H1 (cell line): ENCODE measurements around the gene SV2C. TPM values are rescaled to one million over a fixed set of nuclear protein-coding genes. Genes with fewer than 3 reads are reported as not detected.

Experiments used
- CTCF ChIA-PET: fragments of 300-600 bp; sonication (Branson Sonifier 250); formaldehyde crosslinking; loops from one replicate; lab custom pipeline; 2021; ENCODE audit not compliant: partially characterized antibody; lab: Charles Lee
- POLR2A ChIA-PET: fragments of 300-600 bp; sonication (Branson Sonifier 250); formaldehyde crosslinking; loops from one replicate; lab custom pipeline; 2021; ENCODE audit warnings: inconsistent platforms; ENCODE audit not compliant: partially characterized antibody; lab: Charles Lee
- DNase-seq, 2 experiments: peaks; one replicate each; pipeline versions ENCODE4 v3.0.0 to v3.0.0-alpha.2; 2010 to 2022; ENCODE audit warnings: low spot score in 2 of 2, low read depth in 1 of 2, mixed read lengths in 1 of 2
- FAIRE-seq: peaks from 2 replicates; lab custom pipeline; 2011; peaks lifted over from hg19 to GRCh38; lab: Jason Lieb, UNC
- H2AFZ ChIP-seq: 2 replicates; pipeline ENCODE4 v1.8.1; 2012; ENCODE audit warnings: low read length, inconsistent platforms
- H2AK5ac ChIP-seq: 2 replicates; pipeline ENCODE4 v1.6.1; 2013; ENCODE audit warnings: low read depth, low read length
- H2BK120ac ChIP-seq: replicated peaks from 2 replicates; pipeline ENCODE3; 2013; ENCODE audit warnings: low read depth, low read length, inconsistent platforms
- H2BK12ac ChIP-seq: 2 replicates; pipeline ENCODE4 v1.6.1; 2013; ENCODE audit warnings: low read depth, low read length
- H2BK15ac ChIP-seq: 2 replicates; pipeline ENCODE4 v1.6.1; 2013; ENCODE audit warnings: low read length
- H2BK20ac ChIP-seq: 2 replicates; pipeline ENCODE4 v1.6.1; 2013; ENCODE audit warnings: low read length
- H2BK5ac ChIP-seq: 2 replicates; pipeline ENCODE4 v1.6.1; 2013; ENCODE audit warnings: low read depth, low read length
- H3K14ac ChIP-seq: 2 replicates; pipeline ENCODE4 v1.6.1; 2013; ENCODE audit warnings: inconsistent platforms; ENCODE audit not compliant: insufficient read length
- H3K18ac ChIP-seq: 2 replicates; pipeline ENCODE4 v1.6.1; 2013; ENCODE audit warnings: low read length; ENCODE audit errors: extremely low read depth
- H3K23ac ChIP-seq: 2 replicates; pipeline ENCODE4 v1.6.1; 2013; ENCODE audit warnings: inconsistent platforms; ENCODE audit not compliant: insufficient read length
- H3K23me2 ChIP-seq: 2 replicates; pipeline ENCODE4 v1.6.1; 2013; ENCODE audit warnings: low read depth, low read length
- H3K27ac ChIP-seq: 2 replicates; pipeline ENCODE4 v1.6.1; 2011; ENCODE audit warnings: low read depth, low read length, inconsistent platforms
- H3K27me3 ChIP-seq, 4 experiments: replicated peaks in 1 of 4; 1 replicate in 1 of 4; 2 replicates in 3 of 4; pipeline versions ENCODE4 v1.6.1 to v1.8.1; 2011 to 2013; ENCODE audit warnings: low read length in 3 of 4, mild to moderate bottlenecking in 3 of 4, inconsistent platforms in 2 of 4, mixed read lengths in 2 of 4, moderate library complexity in 1 of 4; ENCODE audit not compliant: control insufficient read depth in 3 of 4, insufficient read depth in 3 of 4; ENCODE audit errors: extremely low read depth in 1 of 4
- H3K36me3 ChIP-seq, 4 experiments: 2 replicates each; pipeline versions ENCODE4 v1.6.1 to v1.8.1; 2011 to 2013; ENCODE audit warnings: mild to moderate bottlenecking in 4 of 4, low read length in 3 of 4, moderate library complexity in 2 of 4, control low read depth in 1 of 4, inconsistent platforms in 1 of 4; ENCODE audit not compliant: insufficient read depth in 4 of 4, control insufficient read depth in 2 of 4
- H3K4ac ChIP-seq: replicated peaks from 2 replicates; pipeline ENCODE3; 2013; ENCODE audit warnings: low read length, low read depth, mixed read lengths, inconsistent platforms; ENCODE audit not compliant: insufficient read length
- H3K4me1 ChIP-seq, 4 experiments: replicated peaks in 1 of 4; 1 replicate in 1 of 4; 2 replicates in 3 of 4; pipeline versions ENCODE4 v1.6.1 to v1.8.1; 2011 to 2013; ENCODE audit warnings: low read length in 3 of 4, inconsistent platforms in 2 of 4, mixed read lengths in 1 of 4; ENCODE audit not compliant: insufficient read depth in 4 of 4, control insufficient read depth in 3 of 4
- H3K4me2 ChIP-seq, 2 experiments: 2 replicates each; pipeline versions ENCODE4 v1.6.1 to v1.8.1; 2011 to 2013; ENCODE audit warnings: low read depth in 2 of 2, low read length in 2 of 2, control low read depth in 1 of 2, inconsistent platforms in 1 of 2, mild to moderate bottlenecking in 1 of 2; ENCODE audit not compliant: insufficient read depth in 1 of 2
- H3K4me3 ChIP-seq, 4 experiments: fragments of 200-600, 300-600 bp in 1 of 4; sonication (generic), shearing (Covaris generic), sonication (Bioruptor Twin) in 1 of 4; 2 replicates each; pipeline versions ENCODE4 v1.5.1 to v1.8.1; 2011 to 2016; ENCODE audit warnings: low read length in 4 of 4, low read depth in 3 of 4, control low read depth in 2 of 4, inconsistent platforms in 2 of 4, mild to moderate bottlenecking in 2 of 4, mixed read lengths in 1 of 4, moderate library complexity in 1 of 4; ENCODE audit not compliant: insufficient read depth in 2 of 4; ENCODE audit errors: extremely low read depth in 1 of 4
- H3K56ac ChIP-seq: replicated peaks from 2 replicates; pipeline ENCODE3; 2013; ENCODE audit warnings: low read depth, mild to moderate bottlenecking, mixed read lengths, low read length, inconsistent platforms; ENCODE audit not compliant: insufficient read length
- H3K79me1 ChIP-seq: 2 replicates; pipeline ENCODE4 v1.6.1; 2013; ENCODE audit warnings: low read depth, low read length, control low read depth
- H3K79me2 ChIP-seq, 2 experiments: 2 replicates each; pipeline versions ENCODE4 v1.6.1 to v1.8.1; 2012 to 2013; ENCODE audit warnings: low read length in 2 of 2, mild to moderate bottlenecking in 2 of 2, inconsistent platforms in 1 of 2; ENCODE audit not compliant: insufficient read depth in 2 of 2, control insufficient read depth in 1 of 2
- H3K9ac ChIP-seq, 4 experiments: replicated peaks in 1 of 4; 1 replicate in 1 of 4; 2 replicates in 3 of 4; pipeline versions ENCODE4 v1.6.1 to v1.8.1; 2011 to 2013; ENCODE audit warnings: low read depth in 3 of 4, low read length in 3 of 4, control low read depth in 2 of 4, mild to moderate bottlenecking in 2 of 4, moderate library complexity in 2 of 4, inconsistent platforms in 1 of 4; ENCODE audit errors: extremely low read depth in 1 of 4
- H3K9me3 ChIP-seq, 2 experiments: 2 replicates each; pipeline versions ENCODE4 v1.6.1 to v1.8.1; 2012 to 2013; ENCODE audit warnings: mild to moderate bottlenecking in 2 of 2, moderate library complexity in 2 of 2, control low read depth in 1 of 2, inconsistent platforms in 1 of 2, low read depth in 1 of 2, low read length in 1 of 2, mixed read lengths in 1 of 2; ENCODE audit not compliant: insufficient read depth in 2 of 2
- H4K20me1 ChIP-seq, 2 experiments: replicated peaks in 1 of 2; 2 replicates each; pipeline versions ENCODE3 to v1.8.1; 2011 to 2013; ENCODE audit warnings: inconsistent platforms in 2 of 2, low read length in 2 of 2, mild to moderate bottlenecking in 1 of 2; ENCODE audit not compliant: insufficient read depth in 2 of 2, control insufficient read depth in 1 of 2
- H4K5ac ChIP-seq: 2 replicates; pipeline ENCODE4 v1.6.1; 2013; ENCODE audit warnings: low read length, low read depth, mixed read lengths, inconsistent platforms; ENCODE audit not compliant: insufficient read length
- H4K8ac ChIP-seq: 2 replicates; pipeline ENCODE4 v1.8.0; 2013; ENCODE audit warnings: mild to moderate bottlenecking, moderate library complexity, low read length, inconsistent platforms; ENCODE audit not compliant: insufficient read depth; ENCODE audit errors: extremely low read depth
- H4K91ac ChIP-seq: replicated peaks from 2 replicates; pipeline ENCODE3; 2013; ENCODE audit warnings: low read length, mixed read lengths, inconsistent platforms; ENCODE audit not compliant: insufficient read length
- CREB1 ChIP-seq: IDR thresholded peaks from 2 replicates; pipeline ENCODE4 v1.6.1; 2012; ENCODE audit warnings: inconsistent platforms
- KDM1A ChIP-seq: fragments of 200-600, 300-600 bp; sonication (generic); IDR thresholded peaks from 2 replicates; pipeline ENCODE4 v1.7.1; 2016; ENCODE audit warnings: mild to moderate bottlenecking, low read length, borderline replicate concordance
- KDM4A ChIP-seq: IDR thresholded peaks from one replicate; pipeline ENCODE4 v1.7.1; 2012; ENCODE audit warnings: low read depth, mild to moderate bottlenecking, moderate library complexity, low read length, inconsistent platforms; ENCODE audit not compliant: severe bottlenecking
- RBBP5 ChIP-seq: IDR thresholded peaks from 2 replicates; pipeline ENCODE4 v1.7.1; 2012; ENCODE audit warnings: low read depth, mild to moderate bottlenecking, inconsistent platforms, low read length, moderate library complexity, borderline replicate concordance
- SP4 ChIP-seq: IDR thresholded peaks from 2 replicates; pipeline ENCODE4 v1.6.1; 2012; ENCODE audit warnings: low read length, inconsistent platforms
- WGBS, 2 experiments: shearing (Covaris generic) in 1 of 2; methylation state at CpG; one replicate each; pipeline versions ENCODE4 v1.1.6 to v1.1.7; 2013 to 2015; ENCODE audit warnings: low lambda C conversion rate in 2 of 2, mixed read lengths in 2 of 2, inconsistent platforms in 1 of 2, low coverage in 1 of 2, missing lambda C conversion rate in 1 of 2; ENCODE audit not compliant: insufficient replicate concordance in 2 of 2, insufficient coverage in 1 of 2, insufficient read length in 1 of 2; ENCODE audit errors: extremely low coverage in 1 of 2, missing lambda C conversion rate in 1 of 2; 5-methylcytosine and 5-hydroxymethylcytosine counted together
- polyA plus RNA-seq, 7 experiments: library from polyadenylated mRNA; depleted of rRNA in 3 of 7; stranded (reverse) in 5 of 7; unstranded in 2 of 7; fragments of >200 nt in 5 of 7; fragments of 200-250 nt in 2 of 7; gene quantifications; 1 replicate in 5 of 7; 2 replicates in 1 of 7; 4 replicates in 1 of 7; pipeline versions ENCODE4 v1.2.1 to v1.2.3, GENCODE V29; 2011 to 2013; ENCODE audit warnings: missing spikeins in 2 of 7, mixed read lengths in 2 of 7
- total RNA-seq: library from RNA; stranded (reverse); fragmentation: NEBNext Ultra II Directional; extraction: Animal tissue kit (Norgen Biotek cat#: 25700); gene quantifications from 2 replicates; pipeline ENCODE4 v1.2.1, GENCODE V29; 2021
- TF ChIP-seq, protein P1 (sequence below): IDR thresholded peaks from 2 replicates; pipeline ENCODE4 v1.6.1; 2011; ENCODE audit warnings: low read depth, mild to moderate bottlenecking, low read length; ENCODE audit not compliant: insufficient read depth

Gene SV2C
- total and polyA plus RNA-seq, 2 of the 8 experiments (the other 6 are each of a cell fraction or from before 2014, with no cell fraction given), result 0.08 to 0.24 TPM

DNA sequence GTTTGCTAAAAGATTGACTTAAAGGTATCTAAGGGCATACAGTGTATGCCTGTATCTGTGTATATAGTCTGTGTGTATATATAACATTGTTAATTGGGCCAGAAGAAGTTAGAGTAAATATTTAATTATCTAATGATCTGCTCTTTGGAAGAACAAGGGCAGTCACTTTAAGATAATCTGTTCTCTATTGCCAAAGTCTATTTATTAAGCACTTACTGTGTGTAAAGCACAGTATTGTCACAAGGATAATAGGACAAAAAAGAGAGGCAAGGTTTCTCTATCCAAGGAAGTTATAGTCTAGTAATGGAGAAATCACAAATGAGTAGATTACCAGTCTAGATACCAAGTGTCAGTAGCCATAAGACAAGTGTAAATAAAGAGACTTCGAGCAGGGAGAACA lies 51.5 kb downstream of the SV2C start:
- DNase-seq, result no peak
- no peak overlapping the region for H2BK12ac ChIP-seq
- H2AK5ac ChIP-seq, result no peak overlapping the region
- no peaks in the 10 kb centered on the region for H3K27me3 ChIP-seq
- no peak overlapping the region for H2AFZ ChIP-seq
- no peak overlapping the region for H2BK15ac ChIP-seq
- H3K23me2 ChIP-seq, result no peaks in the 10 kb centered on the region
- no peaks in the 10 kb centered on the region for H3K79me1 ChIP-seq
- no peak overlapping the region for H4K5ac ChIP-seq
- no peak overlapping the region for H4K8ac ChIP-seq
- no peak overlapping the region for H3K27ac ChIP-seq
- H2BK20ac ChIP-seq, result no peak overlapping the region
- 82% methylated on average over 1 of the region's 1 CpG; no CpG with 5 or more reads in 1 of the 2 experiments for WGBS, 2 experiments
- H2BK5ac ChIP-seq, result no peak overlapping the region
- H3K79me2 ChIP-seq, result no peaks in the 10 kb centered on the region
- no peak overlapping the region for H3K9ac ChIP-seq
- ChIA-PET CTCF (interaction anchor here (0.7 to 1.6 kb wide), 3 partner anchors 11 to 75 kb away, joined by 3 to 13 read pairs (median 3); no protein-coding TSS in a partner anchor), POLR2A (interaction anchor here (0.7 kb wide), 1 partner anchor 41 kb away, joined by 3 read pairs; no protein-coding TSS in a partner anchor)
- H3K23ac ChIP-seq, result no peak overlapping the region
- no peaks in the 10 kb centered on the region for H4K20me1 ChIP-seq
- TF ChIP-seq RBBP5, result no peak
- TF ChIP-seq CREB1, result no peak
- no peak for TF ChIP-seq KDM1A
- TF ChIP-seq SP4, result no peak
- TF ChIP-seq KDM4A, result no peak
- TF ChIP-seq, protein P1, sequence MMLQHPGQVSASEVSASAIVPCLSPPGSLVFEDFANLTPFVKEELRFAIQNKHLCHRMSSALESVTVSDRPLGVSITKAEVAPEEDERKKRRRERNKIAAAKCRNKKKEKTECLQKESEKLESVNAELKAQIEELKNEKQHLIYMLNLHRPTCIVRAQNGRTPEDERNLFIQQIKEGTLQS, result no peak
- H3K18ac ChIP-seq, result no peak overlapping the region
- FAIRE-seq, result no peak
- H2BK120ac ChIP-seq, result no peak overlapping the region
- H3K36me3 ChIP-seq, result no peaks in the 10 kb centered on the region
- no peak overlapping the region for H3K4ac ChIP-seq
- H3K9me3 ChIP-seq, result no peaks in the 10 kb centered on the region
- H4K91ac ChIP-seq, result no peak overlapping the region
- H3K4me1 ChIP-seq, result no peaks in the 10 kb centered on the region
- H3K4me2 ChIP-seq, result no peak overlapping the region
- H3K56ac ChIP-seq, result no peak overlapping the region
- no peak overlapping the region for H3K4me3 ChIP-seq
- H3K14ac ChIP-seq, result no peak overlapping the region
